ENCODE measurements around the gene GSTCD. TPM values are rescaled to one million over a fixed set of nuclear protein-coding genes. Genes with fewer than 3 reads are reported as not detected.
A peak's percentile ranks its signal among the peaks of the same experiment; 100 is the strongest.

Gene GSTCD
- total RNA-seq, 3 donors from 2014 or later: 6.7 to 11.6 (median 10.1) TPM

GRCh38 chr4:105709081-105709450 lies 482 bp downstream of the GSTCD start:
- no peak for TF ChIP-seq CTCF (IDR thresholded peaks at IDR 0.05)
- DNase-seq (no peak), ATAC-seq (peak; percentile 48)
- Histone ChIP-seq H3K4me3 (peak overlapping the region; percentile 83), H3K9me3 (no peaks in the 10 kb centered on the region), H3K36me3 (ENCODE audit: low read depth) (no peaks in the 10 kb centered on the region), H3K4me1 (ENCODE audit: low read depth) (peaks cover 9% of the 10 kb centered on the region)
- intact Hi-C loops (cut with DNase I, micrococcal nuclease): no loop called here

- ATAC-seq: no peak
- no peaks in the 10 kb centered on the region for H3K36me3 ChIP-seq (ENCODE audit: low read depth)
- no peak for TF ChIP-seq CTCF (IDR thresholded peaks at IDR 0.05)
- H3K9me3 ChIP-seq: no peaks in the 10 kb centered on the region
- no peak overlapping the region for H3K4me3 ChIP-seq
- intact Hi-C loops (cut with DNase I, micrococcal nuclease): no loop called here
- peaks cover 9% of the 10 kb centered on the region for H3K4me1 ChIP-seq (ENCODE audit: low read depth)
- DNase-seq: no peak
Measured at GRCh38 chr4:105710012-105710600, 1.5 kb downstream of the GSTCD start.

- DNase-seq (no peak), ATAC-seq (no peak)
- Histone ChIP-seq H3K36me3 (ENCODE audit: low read depth) (no peaks in the 10 kb centered on the region), H3K9me3 (no peaks in the 10 kb centered on the region), H3K4me3 (no peak overlapping the region), H3K4me1 (ENCODE audit: low read depth) (peaks cover 9% of the 10 kb centered on the region)
- TF ChIP-seq CTCF (IDR thresholded peaks at IDR 0.05): no peak
- intact Hi-C loops (cut with DNase I, micrococcal nuclease): no loop called here
Measured at GRCh38 chr4:105710678-105711077, 2.1 kb downstream of the GSTCD start.

GRCh38 chr4:105712766-105713165 lies 4.2 kb downstream of the GSTCD start:
- no peak for DNase-seq
- peaks cover under 1% of the 10 kb centered on the region for H3K4me1 ChIP-seq (ENCODE audit: low read depth)
- no peak for TF ChIP-seq CTCF (IDR thresholded peaks at IDR 0.05)
- H3K9me3 ChIP-seq: no peaks in the 10 kb centered on the region
- H3K4me3 ChIP-seq: no peak overlapping the region
- intact Hi-C loops (cut with DNase I, micrococcal nuclease): no loop called here
- no peaks in the 10 kb centered on the region for H3K36me3 ChIP-seq (ENCODE audit: low read depth)
- no peak for ATAC-seq

GRCh38 chr4:105714071-105714521 lies 5.5 kb downstream of the GSTCD start:
- Histone ChIP-seq H3K9me3 (no peaks in the 10 kb centered on the region), H3K4me1 (ENCODE audit: low read depth) (no peaks in the 10 kb centered on the region), H3K4me3 (no peak overlapping the region), H3K36me3 (ENCODE audit: low read depth) (no peaks in the 10 kb centered on the region)
- DNase-seq (no peak), ATAC-seq (no peak)
- TF ChIP-seq CTCF (IDR thresholded peaks at IDR 0.05): no peak
- intact Hi-C loops (cut with DNase I, micrococcal nuclease): no loop called here

GRCh38 chr4:105714932-105715331 lies 6.3 kb downstream of the GSTCD start:
- no peak overlapping the region for H3K4me3 ChIP-seq
- intact Hi-C loops (cut with DNase I, micrococcal nuclease): no loop called here
- H3K36me3 ChIP-seq (ENCODE audit: low read depth): no peaks in the 10 kb centered on the region
- ATAC-seq: no peak
- no peaks in the 10 kb centered on the region for H3K4me1 ChIP-seq (ENCODE audit: low read depth)
- TF ChIP-seq CTCF (IDR thresholded peaks at IDR 0.05): no peak
- H3K9me3 ChIP-seq: no peaks in the 10 kb centered on the region
- no peak for DNase-seq

Measured in mucosa of descending colon (tissue), 3 donors.